WTC11 (cell line): Measurements from ENCODE around the gene SLC22A31. TPM values are rescaled to one million over a fixed set of nuclear protein-coding genes. Genes with fewer than 3 reads are reported as not detected.

Source experiments
- ATAC-seq: fragments of 200-7000 bp; cut with Tn5 transposase; 2 replicates; pipeline ENCODE4 v1.10.0; 2021; ENCODE audit warnings: mild to moderate bottlenecking, moderate library complexity
- CTCF ChIA-PET: fragments of 300-600 bp; sonication (Branson Sonifier 250); formaldehyde crosslinking; loops from one replicate; lab custom pipeline; 2021; ENCODE audit warnings: antibody characterized with exemption; lab: Charles Lee
- POLR2A ChIA-PET: fragments of 350-600 bp; sonication (Branson Sonifier 250); formaldehyde crosslinking; loops from one replicate; lab custom pipeline; 2021; ENCODE audit warnings: antibody characterized with exemption; lab: Charles Lee
- DNase-seq: peaks from one replicate; pipeline ENCODE4 v3.0.0; 2021; ENCODE audit warnings: low spot score
- H3K27ac Mint-ChIP-seq: 2 replicates; pipeline ENCODE4 v1.8.0; 2021; ENCODE audit warnings: mixed read lengths
- H3K27me3 Mint-ChIP-seq: 2 replicates; pipeline ENCODE4 v1.8.0; 2021; ENCODE audit warnings: low read depth, mild to moderate bottlenecking, moderate library complexity, mixed read lengths
- H3K36me3 Mint-ChIP-seq: 2 replicates; pipeline ENCODE4 v1.8.0; 2021; ENCODE audit warnings: mixed read lengths
- H3K4me1 Mint-ChIP-seq: 2 replicates; pipeline ENCODE4 v1.8.0; 2022; ENCODE audit warnings: mixed read lengths
- H3K4me3 Mint-ChIP-seq: 2 replicates; pipeline ENCODE4 v1.8.0; 2021; ENCODE audit warnings: mild to moderate bottlenecking, moderate library complexity, mixed read lengths
- H3K9me3 Mint-ChIP-seq: 2 replicates; pipeline ENCODE4 v1.8.0; 2021; ENCODE audit warnings: mixed read lengths
- ATF6 ChIP-seq: sonication (generic); formaldehyde crosslinking; IDR thresholded peaks from 2 replicates; pipeline ENCODE4 v1.8.1; 2023; ENCODE audit warnings: mild to moderate bottlenecking, missing genetic modification reagents
- CBFB ChIP-seq: sonication (generic); formaldehyde crosslinking; IDR thresholded peaks from 2 replicates; pipeline ENCODE4 v1.8.1; 2022; ENCODE audit warnings: mild to moderate bottlenecking, low read depth, missing genetic modification reagents
- CREM ChIP-seq: sonication (generic); formaldehyde crosslinking; IDR thresholded peaks from 2 replicates; pipeline ENCODE4 v1.8.1; 2022; ENCODE audit warnings: mild to moderate bottlenecking, missing genetic modification reagents, moderate library complexity
- ERG ChIP-seq: fragments of 250-450 bp; sonication (Bioruptor Pico); IDR thresholded peaks from 2 replicates; pipeline ENCODE4 v1.8.0; 2021; ENCODE audit warnings: mild to moderate bottlenecking
- FOXP4 ChIP-seq: sonication (generic); formaldehyde crosslinking; IDR thresholded peaks from 2 replicates; pipeline ENCODE4 v1.8.0; 2022; ENCODE audit warnings: mild to moderate bottlenecking, missing genetic modification reagents
- GRHL2 ChIP-seq: fragments of 250-450 bp; sonication (Bioruptor Pico); IDR thresholded peaks from 2 replicates; pipeline ENCODE4 v1.8.0; 2022; ENCODE audit warnings: mild to moderate bottlenecking, moderate library complexity; ENCODE audit not compliant: insufficient replicate concordance, severe bottlenecking
- JAZF1 ChIP-seq: fragments of 250-450 bp; sonication (Bioruptor Pico); IDR thresholded peaks from 2 replicates; pipeline ENCODE4 v1.9.0; 2021; ENCODE audit warnings: moderate library complexity, mild to moderate bottlenecking, inconsistent platforms
- MAX ChIP-seq: sonication (generic); formaldehyde crosslinking; IDR thresholded peaks from 2 replicates; pipeline ENCODE4 v1.8.0; 2022; ENCODE audit warnings: mild to moderate bottlenecking, missing genetic modification reagents
- PREB ChIP-seq: sonication (generic); formaldehyde crosslinking; IDR thresholded peaks from 2 replicates; pipeline ENCODE4 v1.8.1; 2022; ENCODE audit warnings: mild to moderate bottlenecking, missing genetic modification reagents, moderate library complexity, borderline replicate concordance
- SOX15 ChIP-seq: fragments of 250-450 bp; sonication (Bioruptor Pico); IDR thresholded peaks from 2 replicates; pipeline ENCODE4 v1.9.0; 2021; ENCODE audit warnings: mild to moderate bottlenecking
- ZNF138 ChIP-seq: sonication (generic); formaldehyde crosslinking; conservative IDR thresholded peaks from 2 replicates; pipeline ENCODE4 v1.8.1; 2022; ENCODE audit warnings: mild to moderate bottlenecking, moderate library complexity, missing genetic modification reagents
- total RNA-seq: library from RNA; stranded (reverse); gene quantifications from 3 replicates; pipeline ENCODE4 v1.2.3, GENCODE V29; 2021

SLC22A31 gene
- total RNA-seq, 1 experiment from 2014 or later, result 12.1 TPM

GRCh38 chr16:89146211-89147005, 53.9 kb downstream of the SLC22A31 start:
- DNase-seq, result no peak
- TF ChIP-seq CREM (no peak), ZNF138 (CRISPR knock-in tag) (no peak), CBFB (CRISPR knock-in tag) (no peak), ATF6 (no peak), MAX (CRISPR knock-in tag) (no peak), JAZF1 (CRISPR knock-in tag) (no peak), GRHL2 (CRISPR knock-in tag) (no peak), ERG (CRISPR knock-in tag) (no peak), SOX15 (CRISPR knock-in tag) (no peak), FOXP4 (CRISPR knock-in tag) (no peak), PREB (no peak)
- H3K4me3 Mint-ChIP-seq, result no peak overlapping the region
- ChIA-PET CTCF (no interaction called here), POLR2A (no interaction called here)
- no peak for ATAC-seq
- peaks cover 21% of the 10 kb centered on the region for H3K9me3 Mint-ChIP-seq
- no peaks in the 10 kb centered on the region for H3K4me1 Mint-ChIP-seq
- H3K36me3 Mint-ChIP-seq, result peaks cover 48% of the 10 kb centered on the region
- H3K27ac Mint-ChIP-seq, result peak overlapping the region; percentile 70; the same call in 1 of the 2 replicates
- no peaks in the 10 kb centered on the region for H3K27me3 Mint-ChIP-seq

Other genes starting within 250 kb of the SLC22A31 start
- 1.9 to 2.8 TPM (median 2.6 TPM) in 3 replicates for gene CBFA2T3, start 223.3 kb downstream of the SLC22A31 start, total RNA-seq
- 22.9 to 29.5 TPM (median 26.4 TPM) in 3 replicates for gene ACSF3, start 106.7 kb downstream of the SLC22A31 start, total RNA-seq
- gene CDH15, start 28.8 kb downstream of the SLC22A31 start, total RNA-seq, result 0.41 to 0.76 TPM (median 0.46 TPM) in 3 replicates
- gene ZNF778, start 17.2 kb upstream of the SLC22A31 start, total RNA-seq, result 15.5 to 31.2 TPM (median 15.6 TPM) in 3 replicates